ENCODE data around the gene ADAMTS2. TPM values are rescaled to one million over a fixed set of nuclear protein-coding genes. Genes with fewer than 3 reads are reported as not detected.

ADAMTS2 gene
- total RNA-seq, 1 donor from 2014 or later: 18.9 TPM

GRCh38 chr5:179254638-179255271 is 90.5 kb downstream of the ADAMTS2 start:
- no peak for DNase-seq (ENCODE audit: low spot score)

GRCh38 chr5:179253730-179254129 is 91.5 kb downstream of the ADAMTS2 start:
- DNase-seq (ENCODE audit: low spot score): no peak

GRCh38 chr5:179251276-179251969 is 93.8 kb downstream of the ADAMTS2 start:
- DNase-seq (ENCODE audit: low spot score): no peak

GRCh38 chr5:179250561-179251225 is 94.6 kb downstream of the ADAMTS2 start:
- DNase-seq (ENCODE audit: low spot score): no peak

GRCh38 chr5:179246227-179246626 is 99.0 kb downstream of the ADAMTS2 start:
- DNase-seq (ENCODE audit: low spot score): no peak

DNA sequence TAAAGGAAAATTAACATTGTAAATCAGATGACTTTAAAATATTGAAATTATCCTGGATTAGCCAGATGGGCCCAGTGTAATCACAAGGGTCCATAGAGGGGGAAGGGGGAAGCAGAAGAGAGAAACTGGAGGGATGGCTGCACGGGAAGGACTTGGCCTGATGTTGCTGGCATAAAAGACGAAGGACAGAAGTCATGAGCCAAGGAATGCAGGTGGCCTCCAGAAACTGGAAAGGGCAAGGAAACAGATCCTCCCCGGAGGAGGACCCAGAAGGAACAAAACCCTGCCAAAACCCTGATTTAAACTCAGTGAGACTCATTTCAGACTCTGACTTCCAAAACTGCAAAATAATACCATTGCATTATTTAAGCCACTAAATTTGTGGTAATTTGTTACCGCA is 100.2 kb downstream of the ADAMTS2 start:
- no peak for DNase-seq (ENCODE audit: low spot score)

GRCh38 chr5:179244044-179244443 is 101.2 kb downstream of the ADAMTS2 start:
- no peak for DNase-seq (ENCODE audit: low spot score)

- no peak for DNase-seq (ENCODE audit: low spot score)
These were observed 101.9 kb downstream of the ADAMTS2 start for GRCh38 chr5:179243333-179243732.

GRCh38 chr5:179242676-179243075 is 102.6 kb downstream of the ADAMTS2 start:
- DNase-seq (ENCODE audit: low spot score): no peak

GRCh38 chr5:179241764-179242370 is 103.4 kb downstream of the ADAMTS2 start:
- DNase-seq (ENCODE audit: low spot score): no peak

GRCh38 chr5:179241175-179241574 is 104.1 kb downstream of the ADAMTS2 start:
- no peak for DNase-seq (ENCODE audit: low spot score)

GRCh38 chr5:179240561-179240960 is 104.7 kb downstream of the ADAMTS2 start:
- no peak for DNase-seq (ENCODE audit: low spot score)

GRCh38 chr5:179239256-179240135 is 105.8 kb downstream of the ADAMTS2 start:
- DNase-seq (ENCODE audit: low spot score): no peak

DNA sequence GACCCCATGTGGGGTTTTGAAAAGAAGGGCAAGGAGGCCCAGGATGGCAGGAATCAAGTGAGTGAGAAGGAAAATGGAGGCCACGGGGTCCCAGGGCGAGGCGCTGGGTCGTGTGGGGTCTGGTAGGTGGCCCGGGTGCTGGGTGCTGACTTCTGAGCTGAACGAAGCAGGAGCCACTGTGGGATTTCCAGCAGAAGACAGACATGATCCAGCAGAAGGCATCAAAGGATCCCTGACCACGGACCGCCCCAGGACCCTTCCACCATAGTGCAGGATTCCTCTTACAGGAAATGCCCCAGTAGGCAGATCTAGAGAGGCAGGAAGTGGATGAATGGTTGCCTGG is 106.7 kb downstream of the ADAMTS2 start:
- DNase-seq (ENCODE audit: low spot score): no peak

DNA sequence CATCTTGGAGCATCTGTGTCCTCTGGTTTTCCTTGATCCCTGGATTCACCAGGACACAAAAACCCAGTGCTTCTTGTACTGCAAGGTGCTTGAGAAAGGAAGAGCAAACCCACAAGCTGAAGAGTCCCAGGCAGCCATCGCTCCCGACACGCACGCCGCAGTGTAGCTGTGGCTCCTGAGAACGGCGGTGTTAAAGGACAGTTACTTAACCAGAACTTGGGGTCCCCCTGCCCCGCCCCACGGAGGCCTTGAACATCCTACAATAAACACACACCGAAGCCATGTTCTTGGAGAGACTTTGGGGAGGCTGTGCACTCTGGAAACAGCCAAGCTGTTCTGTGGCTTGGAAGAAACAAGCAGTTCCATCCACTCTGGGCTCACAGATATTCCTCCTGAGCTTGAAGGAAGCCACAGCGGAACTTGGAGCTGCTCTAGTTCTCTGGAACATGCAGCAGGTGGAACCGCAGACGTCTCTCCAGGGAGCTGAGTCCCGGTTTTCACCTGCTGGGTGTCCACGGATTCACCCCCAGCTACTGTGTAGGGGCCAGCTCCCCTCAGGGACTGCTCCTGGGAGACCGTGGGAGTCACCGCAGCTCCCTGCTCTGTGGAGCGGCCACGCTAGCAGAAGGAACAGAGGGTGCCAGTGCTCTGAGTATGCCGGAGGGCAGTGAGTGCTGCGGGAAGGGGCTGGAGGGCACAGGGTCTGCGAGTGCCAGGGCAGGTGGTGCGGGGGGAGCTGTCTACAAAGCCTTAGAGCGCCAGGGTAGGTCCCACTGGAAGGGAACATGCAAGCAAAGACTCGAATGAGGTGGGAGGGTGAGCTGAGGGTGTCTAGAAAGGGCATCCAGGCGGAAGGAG is 107.3 kb downstream of the ADAMTS2 start:
- DNase-seq (ENCODE audit: low spot score): no peak

- no peak for DNase-seq (ENCODE audit: low spot score)
These were observed 109.6 kb downstream of the ADAMTS2 start for GRCh38 chr5:179235416-179236400.

DNA sequence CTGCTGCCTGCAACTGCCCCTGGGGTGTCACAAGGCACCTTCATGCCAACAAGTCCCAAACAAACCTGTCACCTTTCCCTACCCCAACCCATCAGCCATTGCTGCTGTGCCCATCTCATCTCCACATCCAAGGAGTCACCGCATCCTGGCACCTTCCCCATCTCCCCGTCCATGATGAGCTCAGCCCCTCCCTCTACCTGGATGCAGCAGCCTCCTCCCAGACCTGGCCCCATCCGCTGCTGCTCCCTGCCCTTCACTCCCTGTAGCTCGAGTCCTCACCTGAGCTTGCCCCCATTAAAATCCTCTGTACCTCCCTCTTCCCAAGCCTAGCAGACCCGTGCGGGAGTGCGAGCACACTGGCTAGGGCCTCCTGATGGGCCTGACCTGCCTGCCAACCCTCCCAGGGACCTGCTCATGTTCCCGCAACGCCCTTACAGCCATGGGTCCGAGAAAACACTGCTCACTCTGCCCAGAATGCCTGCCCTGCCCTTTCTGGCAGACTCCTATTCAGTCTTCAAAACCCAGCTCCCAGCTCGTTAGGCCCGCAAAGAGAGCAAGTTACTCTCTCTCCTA is 110.6 kb downstream of the ADAMTS2 start:
- no peak for DNase-seq (ENCODE audit: low spot score)

GRCh38 chr5:179233909-179234562 is 111.2 kb downstream of the ADAMTS2 start:
- no peak for DNase-seq (ENCODE audit: low spot score)

Measured in mucosa of gallbladder (tissue), 1 donor.